ENCODE results near the gene ADAM12. TPM values are rescaled to one million over a fixed set of nuclear protein-coding genes. Genes with fewer than 3 reads are reported as not detected.

ADAM12 gene
- total and polyA plus RNA-seq, 2 donors from 2014 or later = 0.26 to 3.3 TPM

DNA sequence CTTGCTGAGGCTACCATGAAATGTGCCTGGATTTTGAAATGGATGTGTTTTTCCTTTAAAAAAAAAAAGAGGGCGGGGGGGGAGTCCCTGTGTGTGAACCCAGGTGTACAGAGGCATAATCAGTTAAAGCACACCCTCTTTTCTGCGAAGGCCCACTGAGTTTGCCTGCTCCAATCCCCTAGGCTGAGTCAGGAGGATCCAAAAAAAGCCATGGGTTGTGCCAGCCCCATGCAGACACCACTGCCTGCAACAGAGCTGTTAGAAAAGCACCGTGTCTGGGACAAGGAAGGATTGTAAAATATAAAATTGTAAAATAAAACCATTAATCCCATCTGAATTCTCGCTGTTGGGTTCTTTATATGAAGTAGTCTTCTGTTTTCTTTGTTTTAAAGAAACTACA lies 217.9 kb downstream of the ADAM12 start:
- TF ChIP-seq, protein P1, sequence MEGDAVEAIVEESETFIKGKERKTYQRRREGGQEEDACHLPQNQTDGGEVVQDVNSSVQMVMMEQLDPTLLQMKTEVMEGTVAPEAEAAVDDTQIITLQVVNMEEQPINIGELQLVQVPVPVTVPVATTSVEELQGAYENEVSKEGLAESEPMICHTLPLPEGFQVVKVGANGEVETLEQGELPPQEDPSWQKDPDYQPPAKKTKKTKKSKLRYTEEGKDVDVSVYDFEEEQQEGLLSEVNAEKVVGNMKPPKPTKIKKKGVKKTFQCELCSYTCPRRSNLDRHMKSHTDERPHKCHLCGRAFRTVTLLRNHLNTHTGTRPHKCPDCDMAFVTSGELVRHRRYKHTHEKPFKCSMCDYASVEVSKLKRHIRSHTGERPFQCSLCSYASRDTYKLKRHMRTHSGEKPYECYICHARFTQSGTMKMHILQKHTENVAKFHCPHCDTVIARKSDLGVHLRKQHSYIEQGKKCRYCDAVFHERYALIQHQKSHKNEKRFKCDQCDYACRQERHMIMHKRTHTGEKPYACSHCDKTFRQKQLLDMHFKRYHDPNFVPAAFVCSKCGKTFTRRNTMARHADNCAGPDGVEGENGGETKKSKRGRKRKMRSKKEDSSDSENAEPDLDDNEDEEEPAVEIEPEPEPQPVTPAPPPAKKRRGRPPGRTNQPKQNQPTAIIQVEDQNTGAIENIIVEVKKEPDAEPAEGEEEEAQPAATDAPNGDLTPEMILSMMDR (IDR thresholded peaks at IDR 0.05; ENCODE audit: borderline replicate concordance, extremely low read depth, insufficient read depth) = no peak
- Histone ChIP-seq H3K4me1 (ENCODE audit: control insufficient read depth in 2 of 3, insufficient read depth in 2 of 3, low read depth in 1 of 3, low read length in 3 of 3) (no peaks in the 10 kb centered on the region), H3K36me3 (ENCODE audit: control insufficient read depth in 2 of 3, insufficient read depth in 3 of 3, low read length in 3 of 3) (no peaks in the 10 kb centered on the region), H3K27me3 (ENCODE audit: control insufficient read depth, insufficient read depth, low read length) (no peaks in the 10 kb centered on the region), H3K27ac (ENCODE audit: low read depth in 2 of 2, low read length in 2 of 2) (no peak overlapping the region), H3K9me3 (ENCODE audit: control insufficient read depth in 2 of 3, insufficient read depth in 1 of 3, low read length in 3 of 3) (no peaks in the 10 kb centered on the region), H3K9ac (ENCODE audit: low read length in 3 of 3) (no peak overlapping the region), H3K4me3 (ENCODE audit: low read length in 3 of 3) (no peak overlapping the region)
- FAIRE-seq (no peak), DNase-seq (no peak)
- intact Hi-C loops (cut with DNase I) = no loop called here

DNA sequence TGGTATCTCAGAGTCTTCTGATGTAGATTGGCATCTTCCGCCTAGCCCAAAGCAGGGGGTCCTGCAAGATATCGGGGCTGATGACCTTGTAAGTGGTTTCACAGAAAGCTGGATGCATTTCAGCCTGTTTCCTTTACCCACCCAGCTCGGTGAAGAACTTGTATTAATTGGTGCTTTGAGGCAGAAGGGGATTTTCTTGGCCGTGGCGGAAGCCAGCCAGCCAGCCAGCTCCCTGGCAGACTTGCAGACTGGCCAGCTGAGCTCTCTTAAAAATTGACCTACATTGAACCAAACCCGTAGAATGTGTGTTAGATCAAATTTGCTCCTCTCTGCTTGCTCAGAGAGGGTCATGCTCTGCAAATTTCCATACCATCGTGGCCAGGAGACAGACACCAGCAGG lies 218.4 kb downstream of the ADAM12 start:
- no peak for DNase-seq

DNA sequence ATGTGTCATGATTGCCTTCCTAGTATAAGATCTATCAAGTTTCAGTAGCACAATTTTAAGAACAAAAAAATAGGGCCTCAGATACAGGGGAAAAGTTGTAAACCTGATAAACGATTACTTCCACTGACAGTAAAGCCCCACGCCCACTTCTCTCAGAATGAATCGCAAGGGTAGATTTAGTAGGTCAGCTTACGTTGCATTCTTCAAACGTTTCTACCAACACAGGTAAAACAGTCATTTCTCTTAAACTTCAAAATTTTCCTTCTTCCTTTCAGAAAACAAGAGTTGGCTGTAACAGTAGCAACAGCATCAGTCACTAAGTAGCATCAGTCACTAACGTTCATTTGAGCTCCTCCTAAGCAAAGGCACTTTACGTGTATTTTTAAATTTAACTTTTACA lies 221.5 kb downstream of the ADAM12 start:
- TF ChIP-seq, protein P1 (IDR thresholded peaks at IDR 0.05; ENCODE audit: borderline replicate concordance, extremely low read depth, insufficient read depth) = no peak
- no peak overlapping the region for H3K4me3 ChIP-seq (ENCODE audit: low read length in 3 of 3)
- FAIRE-seq = no peak
- no peak overlapping the region for H3K27ac ChIP-seq (ENCODE audit: low read depth in 2 of 2, low read length in 2 of 2)
- no peak for DNase-seq
- no peaks in the 10 kb centered on the region for H3K9me3 ChIP-seq (ENCODE audit: control insufficient read depth in 2 of 3, insufficient read depth in 1 of 3, low read length in 3 of 3)
- no peaks in the 10 kb centered on the region for H3K36me3 ChIP-seq (ENCODE audit: control insufficient read depth in 2 of 3, insufficient read depth in 3 of 3, low read length in 3 of 3)
- no peaks in the 10 kb centered on the region for H3K4me1 ChIP-seq (ENCODE audit: control insufficient read depth in 2 of 3, insufficient read depth in 2 of 3, low read depth in 1 of 3, low read length in 3 of 3)
- no peaks in the 10 kb centered on the region for H3K27me3 ChIP-seq (ENCODE audit: control insufficient read depth, insufficient read depth, low read length)
- intact Hi-C loops (cut with DNase I) = no loop called here
- no peak overlapping the region for H3K9ac ChIP-seq (ENCODE audit: low read length in 3 of 3)

More for the DNA sequence above, 218.4 kb downstream of the ADAM12 start:
- H3K4me1 ChIP-seq (ENCODE audit: control insufficient read depth in 2 of 3, insufficient read depth in 2 of 3, low read depth in 1 of 3, low read length in 3 of 3) = no peaks in the 10 kb centered on the region
- intact Hi-C loops (cut with DNase I) = no loop called here
- FAIRE-seq = no peak
- no peaks in the 10 kb centered on the region for H3K27me3 ChIP-seq (ENCODE audit: control insufficient read depth, insufficient read depth, low read length)
- H3K4me3 ChIP-seq (ENCODE audit: low read length in 3 of 3) = no peak overlapping the region
- H3K9ac ChIP-seq (ENCODE audit: low read length in 3 of 3) = no peak overlapping the region
- H3K9me3 ChIP-seq (ENCODE audit: control insufficient read depth in 2 of 3, insufficient read depth in 1 of 3, low read length in 3 of 3) = no peaks in the 10 kb centered on the region
- no peaks in the 10 kb centered on the region for H3K36me3 ChIP-seq (ENCODE audit: control insufficient read depth in 2 of 3, insufficient read depth in 3 of 3, low read length in 3 of 3)
- TF ChIP-seq, protein P1 (IDR thresholded peaks at IDR 0.05; ENCODE audit: borderline replicate concordance, extremely low read depth, insufficient read depth) = no peak
- H3K27ac ChIP-seq (ENCODE audit: low read depth in 2 of 2, low read length in 2 of 2) = no peak overlapping the region

DNA sequence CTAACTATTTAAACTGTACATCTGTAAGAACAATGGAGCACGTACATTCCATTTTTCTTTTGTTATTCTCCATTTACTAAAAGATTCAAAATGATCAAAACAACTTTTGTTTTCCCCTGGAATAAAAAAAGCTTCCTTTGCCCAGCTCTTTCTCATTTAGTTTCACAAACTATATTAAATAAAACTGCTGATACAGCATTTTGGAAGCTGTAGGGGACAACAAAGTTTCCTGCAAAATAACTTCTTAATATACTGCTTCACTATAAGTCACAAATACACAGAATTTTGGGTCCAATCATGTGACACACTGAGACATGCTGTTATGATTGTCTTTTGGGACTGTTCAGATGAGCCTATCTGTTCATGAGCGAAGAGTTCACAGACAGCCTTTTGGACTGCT lies 222.4 kb downstream of the ADAM12 start:
- Histone ChIP-seq H3K4me1 (ENCODE audit: control insufficient read depth in 2 of 3, insufficient read depth in 2 of 3, low read depth in 1 of 3, low read length in 3 of 3) (no peaks in the 10 kb centered on the region), H3K4me3 (ENCODE audit: low read length in 3 of 3) (no peak overlapping the region), H3K36me3 (ENCODE audit: control insufficient read depth in 2 of 3, insufficient read depth in 3 of 3, low read length in 3 of 3) (no peaks in the 10 kb centered on the region), H3K27me3 (ENCODE audit: control insufficient read depth, insufficient read depth, low read length) (no peaks in the 10 kb centered on the region), H3K9me3 (ENCODE audit: control insufficient read depth in 2 of 3, insufficient read depth in 1 of 3, low read length in 3 of 3) (no peaks in the 10 kb centered on the region), H3K27ac (ENCODE audit: low read depth in 2 of 2, low read length in 2 of 2) (no peak overlapping the region), H3K9ac (ENCODE audit: low read length in 3 of 3) (no peak overlapping the region)
- no peak for DNase-seq
- TF ChIP-seq, protein P1 (IDR thresholded peaks at IDR 0.05; ENCODE audit: borderline replicate concordance, extremely low read depth, insufficient read depth) = no peak
- intact Hi-C loops (cut with DNase I) = no loop called here
- FAIRE-seq = no peak
